ENCODE measurements around the gene OR6C68. TPM values are rescaled to one million over a fixed set of nuclear protein-coding genes. Genes with fewer than 3 reads are reported as not detected.

Gene OR6C68
- total and polyA plus RNA-seq, 2 of the 4 experiments (the other 2 are of a cell fraction): not detected

- TF ChIP-seq CHD1 (IDR thresholded peaks at IDR 0.05; ENCODE audit: low read depth, low read length): no peak
- TF ChIP-seq RCOR1 (IDR thresholded peaks at IDR 0.05; ENCODE audit: insufficient replicate concordance, low read length): no peak
- no peak for TF ChIP-seq MAZ (IDR thresholded peaks at IDR 0.05; ENCODE audit: borderline replicate concordance, low read depth, low read length)
- TF ChIP-seq, protein P1, sequence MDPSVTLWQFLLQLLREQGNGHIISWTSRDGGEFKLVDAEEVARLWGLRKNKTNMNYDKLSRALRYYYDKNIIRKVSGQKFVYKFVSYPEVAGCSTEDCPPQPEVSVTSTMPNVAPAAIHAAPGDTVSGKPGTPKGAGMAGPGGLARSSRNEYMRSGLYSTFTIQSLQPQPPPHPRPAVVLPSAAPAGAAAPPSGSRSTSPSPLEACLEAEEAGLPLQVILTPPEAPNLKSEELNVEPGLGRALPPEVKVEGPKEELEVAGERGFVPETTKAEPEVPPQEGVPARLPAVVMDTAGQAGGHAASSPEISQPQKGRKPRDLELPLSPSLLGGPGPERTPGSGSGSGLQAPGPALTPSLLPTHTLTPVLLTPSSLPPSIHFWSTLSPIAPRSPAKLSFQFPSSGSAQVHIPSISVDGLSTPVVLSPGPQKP (IDR thresholded peaks at IDR 0.05; ENCODE audit: borderline replicate concordance, low read depth, low read length): no peak
- no peak for TF ChIP-seq BHLHE40 (IDR thresholded peaks at IDR 0.05; ENCODE audit: low read depth, low read length)
- no peak for TF ChIP-seq RFX5 (IDR thresholded peaks at IDR 0.05; ENCODE audit: low read depth, low read length)
- TF ChIP-seq NFE2L2 (IDR thresholded peaks at IDR 0.05; ENCODE audit: low read depth, low read length): no peak
- TF ChIP-seq MXI1 (IDR thresholded peaks at IDR 0.05; ENCODE audit: borderline replicate concordance, low read depth, low read length): no peak
- Histone ChIP-seq H3K18ac (ENCODE audit: low read depth, low read length) (no peak overlapping the region), H4K8ac (ENCODE audit: low read depth in 2 of 2, low read length in 2 of 2) (no peak overlapping the region), H3K9ac (ENCODE audit: low read depth, low read length) (no peak overlapping the region), H3K4me1 (ENCODE audit: control insufficient read depth, insufficient read depth, low read length) (no peaks in the 10 kb centered on the region), H4K5ac (ENCODE audit: low read depth, low read length) (no peak overlapping the region), H2BK20ac (ENCODE audit: low read depth, low read length) (no peak overlapping the region), H2BK15ac (ENCODE audit: low read depth, low read length) (no peak overlapping the region), H2AK9ac (replicated peaks; ENCODE audit: low read depth, low read length, poor library complexity) (no peak overlapping the region), H2BK5ac (ENCODE audit: low read depth, low read length, poor library complexity, severe bottlenecking) (no peak overlapping the region), H3K9me1 (ENCODE audit: insufficient read depth, low read length) (no peaks in the 10 kb centered on the region), H3K4ac (ENCODE audit: low read depth, low read length) (no peak overlapping the region), H4K20me1 (ENCODE audit: insufficient read depth, low read length) (no peaks in the 10 kb centered on the region), H3K79me1 (ENCODE audit: low read depth in 1 of 2, low read length in 2 of 2) (no peaks in the 10 kb centered on the region), H3K36me3 (ENCODE audit: control insufficient read depth, insufficient read depth, low read length) (no peaks in the 10 kb centered on the region), H3K56ac (ENCODE audit: extremely low read depth, insufficient read depth, low read length) (no peak overlapping the region), H3K23ac (ENCODE audit: low read depth, low read length) (no peak overlapping the region), H3K14ac (replicated peaks; ENCODE audit: low read depth, low read length) (no peak overlapping the region), H3K9me3 (ENCODE audit: control insufficient read depth, insufficient read depth, low read length) (no peaks in the 10 kb centered on the region), H3K27ac (ENCODE audit: insufficient read depth, low read length) (no peak overlapping the region), H3K27me3 (ENCODE audit: control insufficient read depth, insufficient read depth, low read length) (no peaks in the 10 kb centered on the region), H2BK120ac (ENCODE audit: low read depth, low read length) (no peak overlapping the region), H3K4me2 (ENCODE audit: low read depth, low read length) (no peak overlapping the region), H2AFZ (replicated peaks; ENCODE audit: low read length, poor library complexity) (no peak overlapping the region), H2AK5ac (ENCODE audit: low read depth, low read length) (no peak overlapping the region), H3K4me3 (ENCODE audit: insufficient read depth, low read depth, low read length) (no peak overlapping the region), H4K91ac (ENCODE audit: insufficient read depth, low read depth, low read length) (no peak overlapping the region)
- in situ Hi-C loops (cut with MboI; ENCODE audit: low sequenced_read_pairs) (no loop called here), dilution Hi-C loops (cut with HindIII; ENCODE audit: low sequenced_read_pairs, unreplicated experiment) (no loop called here), intact Hi-C loops (cut with micrococcal nuclease) (no loop called here)
- POLR2A ChIA-PET (ENCODE audit: unreplicated experiment): no interaction called here
- CTCF ChIA-PET: no interaction called here
- ATAC-seq (ENCODE audit: low read depth): no peak
- BruUV-seq (replicated peaks): no TSS peak
- no CpG with 5 or more reads among the region's 1 CpG for WGBS, 2 experiments (ENCODE audit: extremely low coverage in 2 of 2, insufficient read length in 1 of 2)
- DNase-seq: no peak
Measured at GRCh38 chr12:55445357-55445756, 46.8 kb upstream of the OR6C68 start.
